Epidermal melanocyte (primary cell): ENCODE data around the gene ELMO3.

ENCODE experiments used
- DNase-seq: peaks from one replicate; pipeline ENCODE4 v3.0.0; 2011; ENCODE audit warnings: low spot score; ENCODE audit not compliant: insufficient read length

The ELMO3 gene

GRCh38 chr16:67216612-67217490 is 17.9 kb downstream of the ELMO3 start:
- no peak for DNase-seq

DNA sequence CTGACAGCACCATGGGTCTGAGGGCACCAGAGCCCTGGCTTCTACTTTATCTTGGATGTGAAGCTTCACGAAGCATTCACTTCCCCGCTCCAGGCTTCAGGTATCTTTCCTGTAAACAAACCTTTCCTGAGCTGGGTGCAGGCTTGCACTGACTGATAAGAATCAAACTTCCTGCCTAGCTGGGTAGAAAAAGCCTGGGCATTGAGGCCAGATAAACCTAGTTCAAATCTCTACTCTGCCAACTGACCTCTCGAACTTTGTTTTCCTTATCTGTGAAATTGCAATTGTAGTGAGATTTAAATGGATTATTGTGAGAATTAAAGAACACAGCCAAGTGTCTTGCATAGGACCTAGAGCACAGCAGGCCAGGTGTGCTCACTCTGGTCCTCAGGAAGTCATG is 25.1 kb downstream of the ELMO3 start:
- no peak for DNase-seq

DNA sequence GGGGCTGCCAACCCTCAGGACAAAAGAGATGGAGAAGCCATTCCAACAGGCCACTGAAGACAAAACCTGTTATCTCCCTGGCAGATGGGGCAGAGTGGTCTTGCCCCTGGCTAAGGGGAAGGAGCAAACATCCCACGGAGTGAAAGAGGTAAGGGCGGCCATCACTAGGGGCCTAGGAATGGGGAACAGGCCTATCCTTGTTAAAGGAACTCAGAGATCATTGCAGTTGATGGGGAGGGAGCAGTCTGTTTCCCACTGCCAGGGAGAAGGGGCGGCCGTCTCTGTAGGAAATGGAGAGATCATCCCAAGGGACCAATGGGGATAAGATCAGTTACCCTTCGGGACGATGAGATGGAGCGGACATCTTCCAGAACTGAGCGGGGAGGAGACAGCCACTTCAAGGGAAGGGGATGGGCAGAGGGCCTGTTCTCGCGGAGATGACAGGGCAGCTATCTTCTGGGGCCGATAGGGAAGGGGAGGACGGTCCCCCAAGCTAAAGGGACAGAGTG is 27.4 kb downstream of the ELMO3 start:
- DNase-seq, result no peak

DNA sequence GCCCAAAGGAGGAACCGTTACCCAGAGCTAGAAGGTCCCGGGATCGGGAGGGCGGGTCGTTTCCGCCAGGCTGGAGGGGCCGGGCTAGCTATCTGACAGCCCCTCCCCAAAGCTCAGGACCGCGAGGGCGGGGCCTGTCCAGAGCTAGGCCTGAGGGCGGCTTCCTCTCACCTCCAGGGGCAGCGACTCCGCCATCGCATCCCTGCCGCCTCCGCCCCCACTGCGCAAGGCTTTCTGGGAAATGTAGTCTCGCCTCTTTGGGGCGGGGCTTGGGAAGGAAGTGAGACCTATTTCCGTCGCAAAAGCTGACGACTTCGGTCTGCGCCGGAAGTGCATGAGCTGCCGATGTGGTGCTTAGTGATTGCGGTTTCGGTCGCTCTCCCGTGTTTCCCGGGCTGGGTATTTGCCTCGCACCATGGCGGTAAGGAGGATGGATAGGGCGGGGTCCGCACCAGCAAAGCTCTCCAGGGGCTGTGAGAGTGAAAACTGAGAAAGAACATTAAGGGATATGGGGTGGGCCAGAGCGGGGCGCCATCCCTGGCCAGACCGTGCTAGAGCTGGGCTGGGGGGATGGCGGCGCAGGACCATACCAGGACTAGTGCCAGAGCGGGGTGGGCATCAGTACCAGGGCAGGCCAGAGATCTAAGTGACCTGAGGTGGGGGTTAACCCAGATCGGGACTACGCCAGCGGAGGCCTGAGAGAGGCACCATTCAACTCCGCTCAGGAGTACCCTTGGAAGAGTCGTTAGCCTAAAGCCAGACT is 28.1 kb downstream of the ELMO3 start, which contains the start of gene TMEM208:
TSS of gene TMEM208 (plus strand) at position 327 of the 763 bp plus-strand sequence. CDS start at position 416, 89 bp downstream.
- DNase-seq, result peak; percentile 97

GRCh38 chr16:67227567-67227921 is 28.6 kb downstream of the ELMO3 start:
- no peak for DNase-seq

GRCh38 chr16:67228034-67228785 is 29.3 kb downstream of the ELMO3 start:
- no peak for DNase-seq

DNA sequence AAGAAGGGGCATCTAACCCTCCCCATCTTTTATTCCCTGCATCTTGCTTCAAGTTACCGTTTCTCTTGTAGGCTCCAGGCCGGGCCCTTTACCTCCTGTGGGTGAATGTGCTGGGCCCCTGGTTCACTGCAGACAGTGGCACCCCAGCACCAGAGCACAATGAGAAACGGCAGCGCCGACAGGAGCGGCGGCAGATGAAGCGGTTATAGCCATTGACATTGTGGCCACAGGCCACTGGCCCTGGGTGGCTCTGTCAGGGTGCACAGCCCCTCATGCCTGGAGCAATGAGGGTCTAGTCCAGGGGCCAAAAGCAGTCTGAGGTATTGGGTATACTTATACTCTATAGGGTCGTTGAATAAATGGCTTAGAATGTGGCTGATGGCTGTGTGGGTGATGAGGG is 30.0 kb downstream of the ELMO3 start:
- DNase-seq, result no peak

- DNase-seq, result no peak
Observed at GRCh38 chr16:67229906-67230808, 31.2 kb downstream of the ELMO3 start.

- no peak for DNase-seq
Observed at GRCh38 chr16:67230809-67231660, 32.1 kb downstream of the ELMO3 start.

DNA sequence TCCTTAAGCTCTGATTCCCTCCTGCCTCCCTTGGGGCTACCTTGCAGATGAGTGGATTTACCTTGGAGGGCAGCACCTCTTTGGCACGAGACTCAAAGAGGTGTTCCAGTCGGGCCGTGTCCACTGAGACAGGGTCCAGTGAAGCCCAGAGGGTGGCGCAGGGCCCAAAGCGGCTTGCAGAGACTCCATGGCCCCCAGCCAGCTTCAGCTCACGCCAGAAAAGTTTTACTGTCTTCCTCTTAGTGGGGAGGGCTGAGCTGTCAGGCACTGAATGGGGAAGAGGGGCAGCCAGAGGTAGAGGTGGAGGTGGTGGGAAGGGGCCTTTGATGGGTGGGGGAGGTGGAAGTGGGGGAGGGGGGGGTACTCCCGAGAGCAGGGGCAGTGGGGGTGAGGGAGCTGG is 34.7 kb downstream of the ELMO3 start:
- DNase-seq, result no peak

GRCh38 chr16:67234180-67234597 is 35.3 kb downstream of the ELMO3 start:
- no peak for DNase-seq

DNA sequence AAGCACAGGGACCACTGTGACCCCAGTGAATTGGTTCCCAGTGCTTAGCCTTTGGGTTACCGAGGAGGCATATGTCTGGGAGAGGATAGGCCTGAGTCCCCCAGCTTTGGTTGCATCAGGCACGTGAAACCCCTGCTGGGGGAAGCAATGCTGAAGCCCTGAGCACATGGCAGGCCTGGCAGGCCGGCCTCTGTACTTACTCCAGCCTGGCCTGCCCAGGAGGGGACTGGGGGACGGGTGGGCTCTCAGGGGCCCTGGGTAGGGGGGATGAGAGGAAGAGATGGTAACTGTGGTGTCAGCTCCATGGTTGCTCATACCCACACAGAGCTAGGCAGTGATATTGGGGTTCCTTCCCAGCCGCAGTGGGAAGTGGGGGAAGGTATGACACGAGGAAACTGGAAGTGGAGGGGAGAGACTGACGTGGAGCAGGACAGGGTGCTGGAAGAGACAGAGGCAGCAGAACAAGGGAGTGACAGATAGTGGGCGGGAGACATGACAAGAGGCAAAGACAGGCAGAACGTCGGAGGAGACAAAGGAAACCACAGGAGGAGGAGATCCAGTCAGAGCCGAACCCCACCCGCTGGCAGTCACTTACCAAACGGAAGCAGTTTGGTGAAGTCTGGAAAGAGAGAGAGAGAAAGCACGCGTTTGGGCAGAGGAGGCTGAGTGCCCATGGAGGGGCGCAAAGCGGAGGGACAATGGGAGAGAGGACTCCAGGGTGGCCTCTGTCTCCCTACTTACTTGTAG is 37.1 kb downstream of the ELMO3 start:
- no peak for DNase-seq

GRCh38 chr16:67236563-67237395 is 37.8 kb downstream of the ELMO3 start:
- DNase-seq, result no peak

- DNase-seq, result no peak
Observed at GRCh38 chr16:67237396-67238277, 38.7 kb downstream of the ELMO3 start.

DNA sequence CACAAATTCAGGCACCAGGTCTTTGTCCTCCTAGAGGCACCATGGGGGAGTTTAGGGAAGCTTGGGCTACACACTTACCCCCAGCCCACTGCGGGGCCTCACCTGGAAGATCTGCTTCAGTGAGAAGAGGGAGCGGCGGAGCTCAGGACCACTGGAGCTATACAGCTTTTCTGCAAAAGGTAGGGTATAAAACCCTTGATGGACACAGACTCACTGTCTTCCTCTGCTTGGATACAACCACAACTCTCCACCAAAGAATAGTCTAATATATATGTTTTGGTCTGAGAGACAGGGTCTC is 39.3 kb downstream of the ELMO3 start:
- DNase-seq, result no peak

DNA sequence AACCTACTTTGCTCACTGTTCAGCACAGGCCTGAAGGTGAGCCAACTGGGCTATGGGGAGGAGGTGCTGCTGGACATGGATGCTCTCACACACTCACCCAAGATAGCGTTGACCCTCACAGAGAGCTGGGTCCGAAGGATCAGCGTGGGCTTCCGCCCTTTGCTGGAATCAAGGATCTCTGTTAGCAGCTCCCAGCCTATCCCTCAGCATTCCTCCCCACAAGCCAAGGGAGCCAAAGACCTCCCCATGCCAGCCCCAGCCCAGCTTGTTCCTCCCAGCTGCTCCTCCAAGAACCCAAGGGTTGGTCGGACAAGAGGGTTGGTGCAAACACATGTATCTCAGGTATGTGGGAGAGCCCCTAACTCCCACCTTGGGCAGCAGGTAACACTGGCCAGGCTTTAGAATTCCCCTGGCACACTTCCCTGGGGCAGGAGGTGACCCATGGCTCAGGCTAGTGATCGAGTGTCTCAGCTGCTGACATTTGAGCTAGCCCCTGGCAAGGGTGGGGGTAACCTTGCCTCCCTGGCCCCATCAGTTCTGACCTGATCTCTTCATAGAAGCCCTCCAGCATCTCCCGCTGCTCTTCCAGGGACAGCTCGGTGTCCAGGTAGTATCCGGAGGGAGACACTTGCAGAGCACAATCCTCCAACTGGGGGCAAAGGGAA is 40.0 kb downstream of the ELMO3 start:
- DNase-seq, result no peak

DNA sequence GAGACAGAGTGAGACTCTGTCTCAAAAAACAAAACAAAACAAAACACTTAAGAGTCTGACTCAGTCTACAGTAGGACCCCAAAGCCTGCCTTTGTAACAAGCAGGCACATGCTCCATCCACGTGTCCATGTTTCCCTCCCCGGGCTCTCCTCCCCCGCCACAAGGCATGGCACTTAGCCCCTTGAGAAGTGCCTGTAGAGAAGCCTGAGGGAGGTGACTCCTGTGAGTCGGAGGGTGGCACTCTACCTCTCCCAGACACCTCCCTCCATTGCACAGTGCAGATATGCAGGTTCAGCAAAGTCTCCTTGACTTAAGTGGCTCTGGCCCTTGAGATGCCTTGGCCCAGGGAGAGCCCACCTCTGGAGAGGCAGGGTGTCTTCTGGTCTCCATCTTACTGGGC is 41.6 kb downstream of the ELMO3 start:
- no peak for DNase-seq
